IPS DF 4.7 (cell line): ENCODE data around the gene SLFNL1.

Source experiments
- DNase-seq: peaks from one replicate; pipeline ENCODE4 v3.0.0-alpha.2; 2013; ENCODE audit warnings: low spot score; ENCODE audit errors: extremely low read depth

The SLFNL1 gene

GRCh38 chr1:40966417-40966816 lies 55.1 kb downstream of the SLFNL1 start:
- DNase-seq: no peak
